Transverse colon (tissue), 4 donors: Measurements from ENCODE around the gene AR. TPM values are rescaled to one million over a fixed set of nuclear protein-coding genes. Genes with fewer than 3 reads are reported as not detected.
"Not testable (repeated sequence)": the region's sequence is repeated elsewhere in the genome, so short reads cannot be mapped to it uniquely, and the experiment has no call there.

ENCODE experiments used
- DNase-seq: peaks from one replicate; pipeline ENCODE4 v3.0.0-alpha.2; 2019
- H3K27ac ChIP-seq, 4 donors: fragments of 200-600 bp; sonication (generic); 2 replicates each; pipeline ENCODE4 v1.5.1; 2016 to 2018; ENCODE audit warnings: inconsistent platforms in 4 of 4
- H3K27me3 ChIP-seq: fragments of 200-600 bp; sonication (generic); 2 replicates; pipeline ENCODE4 v1.5.1; 2017; ENCODE audit warnings: inconsistent platforms
- H3K36me3 ChIP-seq, 4 donors: fragments of 200-600 bp; sonication (generic); 2 replicates each; pipeline ENCODE4 v1.5.1; 2017 to 2019; ENCODE audit warnings: inconsistent platforms in 4 of 4
- H3K4me1 ChIP-seq, 4 donors: fragments of 200-600 bp; sonication (generic); 2 replicates each; pipeline ENCODE4 v1.5.1; 2017 to 2020; ENCODE audit warnings: inconsistent platforms in 4 of 4
- H3K4me3 ChIP-seq, 4 donors: fragments of 200-600 bp; sonication (generic); 1 replicate in 1 of 4; 2 replicates in 3 of 4; pipeline versions ENCODE4 v1.5.1 to v1.6.1; 2017 to 2019; ENCODE audit warnings: inconsistent platforms in 4 of 4
- H3K9me3 ChIP-seq, 2 donors: fragments of 200-600 bp; sonication (generic); 2 replicates each; pipeline ENCODE4 v1.5.1; 2017 to 2019; ENCODE audit warnings: inconsistent platforms in 2 of 2
- CTCF ChIP-seq, 5 experiments: fragments of 200-600 bp in 3 of 5; fragments of 450-650 bp in 2 of 5; sonication (generic) in 3 of 5; IDR thresholded peaks; 1 replicate in 2 of 5; 2 replicates in 3 of 5; pipeline ENCODE4 v1.5.1; 2016 to 2017; ENCODE audit warnings: antibody characterized with exemption in 5 of 5, inconsistent platforms in 3 of 5, mild to moderate bottlenecking in 2 of 5, moderate library complexity in 1 of 5
- EP300 ChIP-seq: sonication (generic); formaldehyde crosslinking; IDR thresholded peaks from one replicate; pipeline ENCODE4 v1.6.1; 2017; ENCODE audit warnings: antibody characterized with exemption, low read depth
- POLR2A ChIP-seq: fragments of 450-650 bp; IDR thresholded peaks from one replicate; pipeline ENCODE4 v1.6.1; 2016; ENCODE audit warnings: antibody characterized with exemption, mild to moderate bottlenecking, moderate library complexity
- POLR2AphosphoS5 ChIP-seq, 3 donors: sonication (generic); formaldehyde crosslinking; IDR thresholded peaks; one replicate each; pipeline ENCODE4 v1.6.1; 2016; ENCODE audit warnings: antibody characterized with exemption in 3 of 3
- WGBS, 2 donors: methylation state at CpG; one replicate each; pipeline ENCODE4 v1.1.5; 2018; ENCODE audit warnings: low coverage in 1 of 2; 5-methylcytosine and 5-hydroxymethylcytosine counted together
- in situ Hi-C, 4 donors: fragments of 200-750 bp; cut with MboI; loops; one replicate each; pipeline versions ENCODE4 v1.15.0 to v1.15.1; 2017; ENCODE audit warnings: low sequenced_read_pairs in 3 of 4, low pct_ligation_motif_present in 1 of 4, low pct_unique_long_range_greater_than_20kb in 1 of 4
- intact Hi-C: fragments of 100-400 bp; cut with DNase I; formaldehyde crosslinking; loops from one replicate; pipeline ENCODE4 v1.15.1; 2023; ENCODE audit warnings: low total_unique reads
- total RNA-seq, 4 donors: library from RNA; depleted of rRNA; stranded (reverse); fragments of >200 nt; gene quantifications; one replicate each; pipeline ENCODE4 v1.1.0, GENCODE V29; 2016

Gene AR
- total RNA-seq, 4 donors from 2014 or later: 1.1 to 2.4 (median 2.0) TPM

GRCh38 chrX:67665583-67665982 lies 121.8 kb downstream of the AR start:
- in situ Hi-C loops: no loop called here
- H3K9me3 ChIP-seq: no peaks in the 10 kb centered on the region
- intact Hi-C loops: no loop called here

DNA sequence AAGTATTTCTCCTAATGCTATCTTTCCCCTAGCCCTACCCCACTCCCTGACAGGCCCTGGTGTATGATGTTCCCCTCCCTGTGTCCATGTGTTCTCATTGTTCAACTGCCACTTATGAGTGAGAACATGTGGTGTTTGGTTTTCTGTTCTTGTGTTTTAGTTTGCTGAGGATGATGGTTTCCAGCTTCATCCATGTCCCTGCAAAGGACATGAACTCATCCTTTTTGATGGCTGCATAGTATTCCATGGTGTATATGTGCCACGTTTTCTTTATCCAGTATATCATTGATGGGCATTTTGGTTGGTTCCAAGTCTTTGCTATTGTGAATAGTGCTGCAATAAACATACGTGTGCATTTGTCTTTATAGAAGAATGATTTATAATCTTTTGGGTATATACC lies 126.9 kb downstream of the AR start:
- intact Hi-C loops: not testable (repeated sequence)
- 51 to 100% methylated on average over 1 to 2 of the region's 2 CpGs for WGBS, 2 donors

More at GRCh38 chrX:67665583-67665982, 121.8 kb downstream of the AR start:
- DNase-seq: no peak
- TF ChIP-seq EP300 (no peak), POLR2AphosphoS5 (IDR thresholded peaks at IDR 0.05) (no peak), POLR2A (no peak)
- 56% methylated on average over 1 of the region's 1 CpG; no CpG with 5 or more reads in 1 of the 2 donors for WGBS, 2 donors
- H3K36me3 ChIP-seq: no peaks in the 10 kb centered on the region
- no peaks in the 10 kb centered on the region for H3K27me3 ChIP-seq
- H3K4me3 ChIP-seq: no peak overlapping the region
- no peaks in the 10 kb centered on the region for H3K4me1 ChIP-seq
- H3K27ac ChIP-seq: no peak overlapping the region

DNA sequence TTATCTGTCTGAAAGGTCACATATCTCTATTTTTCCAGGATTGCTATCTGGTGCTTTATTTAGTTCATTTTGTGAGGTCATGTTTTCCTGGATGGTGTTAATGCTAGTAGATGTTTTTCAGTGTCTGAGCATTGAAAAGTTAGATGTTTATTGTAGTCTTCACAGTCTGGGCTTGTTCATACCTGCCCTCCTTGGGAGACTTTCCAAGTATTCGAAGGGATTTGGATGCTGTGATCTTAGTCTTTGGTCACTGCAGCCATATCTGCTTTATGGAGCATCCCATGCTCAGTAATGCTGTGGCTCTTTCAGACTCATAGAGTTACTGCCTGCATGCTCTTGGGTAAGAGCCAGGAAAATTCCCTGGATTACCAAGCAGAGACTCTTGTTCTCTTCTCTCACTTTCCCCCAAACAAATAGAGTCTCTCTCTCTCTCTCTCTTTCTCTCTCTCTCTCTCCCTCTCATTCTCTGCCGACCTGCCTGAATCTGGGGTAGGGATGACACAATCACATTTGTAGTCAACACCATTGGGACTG lies 130.0 kb downstream of the AR start:
- Histone ChIP-seq H3K27me3 (no peaks in the 10 kb centered on the region), H3K4me3 (no peak overlapping the region), H3K4me1 (no peaks in the 10 kb centered on the region), H3K9me3 (no peaks in the 10 kb centered on the region), H3K36me3 (no peaks in the 10 kb centered on the region), H3K27ac (no peak overlapping the region)
- in situ Hi-C loops: no loop called here
- 59 to 60% methylated on average over 2 of the region's 2 CpGs for WGBS, 2 donors
- DNase-seq: no peak
- TF ChIP-seq POLR2A (no peak), CTCF (IDR thresholded peaks at IDR 0.05) (no peak), POLR2AphosphoS5 (IDR thresholded peaks at IDR 0.05) (no peak), EP300 (no peak)
- intact Hi-C loops: no loop called here

More for the DNA sequence above, 126.9 kb downstream of the AR start:
- H3K27ac ChIP-seq, H3K36me3 ChIP-seq, in situ Hi-C loops, H3K9me3 ChIP-seq, H3K27me3 ChIP-seq, H3K4me3 ChIP-seq, DNase-seq, H3K4me1 ChIP-seq: not testable (repeated sequence)

GRCh38 chrX:67674741-67675140 lies 130.9 kb downstream of the AR start:
- no peaks in the 10 kb centered on the region for H3K36me3 ChIP-seq
- intact Hi-C loops: no loop called here
- no peaks in the 10 kb centered on the region for H3K27me3 ChIP-seq
- no peaks in the 10 kb centered on the region for H3K9me3 ChIP-seq
- DNase-seq: no peak
- H3K4me1 ChIP-seq: no peaks in the 10 kb centered on the region
- TF ChIP-seq CTCF (IDR thresholded peaks at IDR 0.05): no peak
- no peak overlapping the region for H3K4me3 ChIP-seq
- in situ Hi-C loops: no loop called here
- no peak overlapping the region for H3K27ac ChIP-seq
- 80% methylated on average over 1 of the region's 1 CpG; no CpG with 5 or more reads in 1 of the 2 donors for WGBS, 2 donors

DNA sequence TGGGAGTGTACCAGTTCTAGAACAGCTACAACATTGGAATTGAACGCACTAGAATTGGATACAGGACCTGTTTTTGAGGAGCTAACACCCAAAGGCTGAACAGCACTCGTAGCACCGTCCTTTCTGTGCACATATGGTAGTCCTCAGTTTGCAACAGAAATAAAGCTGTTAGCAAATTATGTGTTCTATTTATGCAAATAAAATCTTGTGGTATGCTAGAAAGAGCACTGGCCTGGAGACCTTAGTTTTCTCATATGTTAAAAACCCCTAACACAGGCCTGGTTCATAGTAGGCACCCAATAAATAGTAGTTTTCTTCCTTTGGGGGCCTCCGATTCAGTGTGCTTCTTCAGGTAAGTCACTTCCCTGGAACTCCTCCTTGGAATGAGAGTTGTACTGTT lies 140.3 kb downstream of the AR start:
- H3K4me1 ChIP-seq: no peaks in the 10 kb centered on the region
- no peaks in the 10 kb centered on the region for H3K27me3 ChIP-seq
- WGBS, 2 donors: 70% methylated on average over 4 of the region's 4 CpGs; no CpG with 5 or more reads in 1 of the 2 donors
- no peak for DNase-seq
- H3K9me3 ChIP-seq: no peaks in the 10 kb centered on the region
- no peaks in the 10 kb centered on the region for H3K36me3 ChIP-seq
- H3K4me3 ChIP-seq: no peak overlapping the region
- intact Hi-C loops: no loop called here
- in situ Hi-C loops: no loop called here
- no peak for TF ChIP-seq POLR2AphosphoS5 (IDR thresholded peaks at IDR 0.05)
- TF ChIP-seq EP300: no peak
- no peak for TF ChIP-seq CTCF (IDR thresholded peaks at IDR 0.05)
- no peak for TF ChIP-seq POLR2A
- no peak overlapping the region for H3K27ac ChIP-seq
